Osteocyte (in vitro differentiated cells): ENCODE results near the gene SNRNP35. TPM values are rescaled to one million over a fixed set of nuclear protein-coding genes. Genes with fewer than 3 reads are reported as not detected.

Experiments
- DNase-seq: peaks from one replicate; pipeline ENCODE4 v3.0.0; 2021; ENCODE audit warnings: mixed read lengths; ENCODE audit not compliant: unreplicated experiment; ENCODE audit errors: extremely low spot score
- H3K27ac Mint-ChIP-seq: one replicate; pipeline ENCODE4 v1.8.0; 2021; ENCODE audit warnings: mild to moderate bottlenecking, mixed read lengths; ENCODE audit not compliant: unreplicated experiment
- H3K27me3 Mint-ChIP-seq: one replicate; pipeline ENCODE4 v1.8.0; 2021; ENCODE audit warnings: mixed read lengths; ENCODE audit not compliant: unreplicated experiment
- H3K36me3 Mint-ChIP-seq: one replicate; pipeline ENCODE4 v1.8.0; 2021; ENCODE audit warnings: mixed read lengths; ENCODE audit not compliant: unreplicated experiment
- H3K4me1 Mint-ChIP-seq: one replicate; pipeline ENCODE4 v1.8.0; 2021; ENCODE audit warnings: mixed read lengths; ENCODE audit not compliant: unreplicated experiment
- H3K4me3 Mint-ChIP-seq: one replicate; pipeline ENCODE4 v1.8.0; 2021; ENCODE audit warnings: mild to moderate bottlenecking, moderate library complexity, mixed read lengths; ENCODE audit not compliant: unreplicated experiment
- H3K9me3 Mint-ChIP-seq: one replicate; pipeline ENCODE4 v1.8.0; 2021; ENCODE audit warnings: mixed read lengths; ENCODE audit not compliant: unreplicated experiment
- total RNA-seq: library from RNA; stranded (reverse); gene quantifications from 2 replicates; pipeline ENCODE4 v1.2.1, GENCODE V29; 2021
- TF ChIP-seq, protein P1 (sequence below): fragments of 200-600 bp; sonication (generic); IDR thresholded peaks from 2 replicates; pipeline ENCODE4 v1.5.0; 2021; ENCODE audit warnings: antibody characterized with exemption, mild to moderate bottlenecking, moderate library complexity

The SNRNP35 gene
- total RNA-seq, 1 donor from 2014 or later: 21.6 TPM

DNA sequence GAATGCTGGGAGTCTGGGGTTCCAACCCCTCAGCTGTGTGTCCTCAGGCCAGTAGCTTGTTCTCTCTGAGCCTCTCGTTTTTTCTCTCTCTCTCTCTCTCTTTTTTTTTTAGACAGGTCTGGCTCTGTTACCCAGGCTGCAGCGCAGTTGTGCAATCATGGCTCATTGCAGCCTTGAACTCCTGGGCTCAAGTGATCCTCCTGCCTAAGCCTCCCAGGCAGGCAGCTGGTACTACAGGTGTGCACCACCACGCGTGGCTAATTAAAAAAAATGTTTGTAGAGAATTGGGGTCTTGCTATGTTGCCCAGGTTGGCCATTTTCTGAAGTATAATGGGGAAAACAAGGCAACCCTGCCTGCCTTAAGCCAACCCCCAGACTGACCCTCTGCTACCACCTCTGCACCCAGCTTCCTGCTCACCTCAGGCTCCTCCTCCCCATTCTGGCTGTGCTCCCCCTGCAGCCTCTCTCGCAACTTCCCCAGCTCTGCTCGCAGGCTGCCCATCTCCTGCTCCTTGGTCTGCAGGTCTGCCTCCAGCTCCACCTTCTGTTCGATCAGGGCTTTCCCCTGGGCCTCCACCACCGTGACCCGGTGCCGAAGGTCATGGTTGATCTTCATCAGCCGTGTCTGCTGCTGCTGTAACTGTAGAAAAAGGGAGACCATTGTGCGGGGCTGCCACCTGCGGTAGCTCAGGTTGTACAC, 40.3 kb downstream of the SNRNP35 start:
- Mint-ChIP-seq H3K4me3 (no peak overlapping the region), H3K9me3 (no peaks in the 10 kb centered on the region), H3K4me1 (no peaks in the 10 kb centered on the region), H3K27me3 (no peaks in the 10 kb centered on the region), H3K27ac (no peak overlapping the region), H3K36me3 (peaks cover 30% of the 10 kb centered on the region)
- no peak for DNase-seq
- TF ChIP-seq, protein P1, sequence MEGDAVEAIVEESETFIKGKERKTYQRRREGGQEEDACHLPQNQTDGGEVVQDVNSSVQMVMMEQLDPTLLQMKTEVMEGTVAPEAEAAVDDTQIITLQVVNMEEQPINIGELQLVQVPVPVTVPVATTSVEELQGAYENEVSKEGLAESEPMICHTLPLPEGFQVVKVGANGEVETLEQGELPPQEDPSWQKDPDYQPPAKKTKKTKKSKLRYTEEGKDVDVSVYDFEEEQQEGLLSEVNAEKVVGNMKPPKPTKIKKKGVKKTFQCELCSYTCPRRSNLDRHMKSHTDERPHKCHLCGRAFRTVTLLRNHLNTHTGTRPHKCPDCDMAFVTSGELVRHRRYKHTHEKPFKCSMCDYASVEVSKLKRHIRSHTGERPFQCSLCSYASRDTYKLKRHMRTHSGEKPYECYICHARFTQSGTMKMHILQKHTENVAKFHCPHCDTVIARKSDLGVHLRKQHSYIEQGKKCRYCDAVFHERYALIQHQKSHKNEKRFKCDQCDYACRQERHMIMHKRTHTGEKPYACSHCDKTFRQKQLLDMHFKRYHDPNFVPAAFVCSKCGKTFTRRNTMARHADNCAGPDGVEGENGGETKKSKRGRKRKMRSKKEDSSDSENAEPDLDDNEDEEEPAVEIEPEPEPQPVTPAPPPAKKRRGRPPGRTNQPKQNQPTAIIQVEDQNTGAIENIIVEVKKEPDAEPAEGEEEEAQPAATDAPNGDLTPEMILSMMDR: no peak

DNA sequence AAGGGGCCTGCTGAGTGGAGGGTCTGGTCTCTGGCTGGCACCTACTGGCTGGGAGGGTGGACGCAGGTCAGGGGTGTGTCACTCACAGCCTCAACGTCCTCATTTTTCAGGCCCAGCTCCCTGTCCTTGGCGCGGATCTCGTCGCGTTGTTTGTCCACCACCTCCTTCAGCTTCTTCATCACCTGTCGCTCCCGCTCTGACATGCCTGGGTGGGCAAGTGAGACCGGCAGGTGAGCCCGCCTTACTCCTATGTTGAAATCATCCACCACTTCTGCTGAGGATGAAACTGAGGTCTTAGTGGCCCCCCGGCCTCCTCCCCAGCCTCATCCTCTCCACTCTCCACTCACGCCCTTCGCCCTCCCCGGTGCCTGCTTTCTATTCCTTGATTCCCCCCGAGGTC, 41.4 kb downstream of the SNRNP35 start:
- Mint-ChIP-seq H3K4me3 (no peak overlapping the region), H3K36me3 (peaks cover 33% of the 10 kb centered on the region), H3K27me3 (no peaks in the 10 kb centered on the region), H3K4me1 (no peaks in the 10 kb centered on the region), H3K9me3 (no peaks in the 10 kb centered on the region), H3K27ac (no peak overlapping the region)
- no peak for DNase-seq
- TF ChIP-seq, protein P1: no peak

DNA sequence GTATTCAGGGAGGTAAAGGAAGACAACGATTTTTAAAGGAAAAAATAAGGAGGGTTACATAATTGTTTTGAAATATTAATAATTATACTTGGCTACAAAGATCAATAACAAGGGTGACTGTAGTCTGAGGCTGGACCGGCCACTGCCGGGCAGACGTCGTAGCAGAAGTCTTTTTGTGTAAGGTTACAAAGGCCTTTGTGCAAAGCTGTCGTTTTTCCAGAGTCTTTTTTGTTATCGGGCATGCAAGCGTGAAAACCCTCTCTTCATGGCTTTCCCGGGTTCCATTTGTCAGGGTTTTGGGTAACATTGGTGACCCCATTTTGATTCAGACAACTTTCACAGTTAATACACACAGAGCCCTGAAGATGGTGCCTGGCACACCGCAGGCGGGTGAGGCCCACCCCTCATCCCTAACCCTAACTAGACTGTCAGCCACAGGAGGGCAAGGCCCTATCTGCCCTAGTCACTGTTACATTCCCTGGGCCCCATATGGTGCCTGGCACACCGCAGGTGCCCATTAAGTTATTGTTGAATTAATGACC, 44.3 kb downstream of the SNRNP35 start:
- Mint-ChIP-seq H3K4me3 (no peak overlapping the region), H3K4me1 (no peaks in the 10 kb centered on the region), H3K36me3 (peaks cover 37% of the 10 kb centered on the region), H3K9me3 (no peaks in the 10 kb centered on the region), H3K27ac (no peak overlapping the region), H3K27me3 (no peaks in the 10 kb centered on the region)
- TF ChIP-seq, protein P1: no peak
- no peak for DNase-seq

DNA sequence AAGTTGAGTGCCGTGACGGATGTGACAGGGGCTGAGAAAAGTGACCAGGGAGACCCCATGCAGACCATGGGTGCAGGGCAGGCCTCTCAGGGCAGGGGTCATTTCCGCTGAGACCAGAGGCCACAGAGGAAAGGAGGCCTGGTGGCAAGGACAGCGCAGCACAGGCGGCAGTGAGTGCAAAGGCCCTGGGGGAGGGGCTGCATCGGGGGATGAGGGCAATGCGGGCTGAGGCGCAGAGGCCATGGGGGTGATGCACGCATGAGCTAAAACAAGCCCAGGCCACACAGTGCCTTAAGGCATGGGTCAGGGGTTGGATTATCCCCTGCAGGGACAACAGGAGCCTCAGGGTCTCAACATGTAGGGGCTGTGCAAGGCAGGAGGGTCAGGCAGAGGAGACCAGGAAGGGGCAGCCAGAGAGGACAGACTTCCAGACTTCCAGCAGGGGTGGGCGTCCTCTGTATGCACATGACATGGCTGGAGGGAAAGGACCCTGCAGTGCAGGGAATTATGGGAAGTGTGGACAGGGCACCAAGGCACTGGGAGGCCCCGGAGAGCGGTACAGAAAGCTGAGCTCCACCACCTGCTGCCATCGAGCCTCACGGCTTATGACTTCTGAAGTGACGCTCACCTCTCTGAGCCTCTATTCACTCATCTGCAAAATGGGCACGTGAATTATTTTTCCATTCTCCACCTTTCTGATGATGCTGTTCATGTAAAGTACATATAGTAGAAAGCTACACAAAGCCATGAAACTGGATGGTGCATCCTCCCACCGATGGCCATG, 48.3 kb downstream of the SNRNP35 start:
- Mint-ChIP-seq H3K36me3 (peaks cover 20% of the 10 kb centered on the region), H3K27ac (no peak overlapping the region), H3K4me3 (no peak overlapping the region), H3K4me1 (no peaks in the 10 kb centered on the region), H3K9me3 (no peaks in the 10 kb centered on the region), H3K27me3 (no peaks in the 10 kb centered on the region)
- TF ChIP-seq, protein P1: no peak
- no peak for DNase-seq

DNA sequence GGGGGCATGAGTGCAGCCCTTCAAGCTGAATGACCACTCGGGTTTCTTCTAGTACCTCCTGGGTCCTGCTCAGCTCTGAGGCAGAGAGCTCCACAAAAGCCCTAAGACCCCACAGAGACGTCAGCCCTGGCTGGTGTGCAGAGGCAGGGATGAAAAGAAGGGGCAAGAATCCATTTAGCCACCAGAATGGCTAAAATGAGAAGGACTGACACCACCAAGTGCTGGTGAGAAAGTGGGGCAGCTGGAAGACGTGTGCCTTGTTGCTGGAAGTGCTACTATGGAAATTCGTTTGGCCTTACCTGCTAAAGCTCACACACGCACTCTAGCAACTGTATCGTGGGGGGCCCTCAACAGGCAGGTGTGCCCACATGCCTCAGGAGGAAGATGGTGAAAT, 48.9 kb downstream of the SNRNP35 start:
- no peaks in the 10 kb centered on the region for H3K27me3 Mint-ChIP-seq
- no peak for DNase-seq
- H3K27ac Mint-ChIP-seq: no peak overlapping the region
- TF ChIP-seq, protein P1: no peak
- no peak overlapping the region for H3K4me3 Mint-ChIP-seq
- no peaks in the 10 kb centered on the region for H3K4me1 Mint-ChIP-seq
- H3K9me3 Mint-ChIP-seq: no peaks in the 10 kb centered on the region
- peaks cover 20% of the 10 kb centered on the region for H3K36me3 Mint-ChIP-seq
